IPS DF 4.7 (cell line): ENCODE data around the gene ERBB2.
"Not testable (repeated sequence)": the region's sequence is repeated elsewhere in the genome, so short reads cannot be mapped to it uniquely, and the experiment has no call there.

Experiments
- DNase-seq: peaks from one replicate; pipeline ENCODE4 v3.0.0-alpha.2; 2013; ENCODE audit warnings: low spot score; ENCODE audit errors: extremely low read depth

ERBB2 gene

GRCh38 chr17:39678340-39679116 lies 21.3 kb upstream of the ERBB2 start:
- DNase-seq, result no peak

GRCh38 chr17:39679521-39680192 lies 20.2 kb upstream of the ERBB2 start:
- no peak for DNase-seq

GRCh38 chr17:39683295-39683939 lies 16.4 kb upstream of the ERBB2 start:
- no peak for DNase-seq

- no peak for DNase-seq
Observed at GRCh38 chr17:39684369-39685192, 15.3 kb upstream of the ERBB2 start.

GRCh38 chr17:39687101-39687545 lies 12.7 kb upstream of the ERBB2 start:
- DNase-seq, result no peak

- DNase-seq, result no peak
Observed at GRCh38 chr17:39687546-39688474, 12.1 kb upstream of the ERBB2 start, which contains the start of gene PGAP3. Gene PGAP3, minus strand, starts transcription at chr17:39688057. Its CDS starts 43 bp downstream, at chr17:39688014.

GRCh38 chr17:39688475-39688835 lies 11.4 kb upstream of the ERBB2 start:
- DNase-seq, result no peak

GRCh38 chr17:39688945-39689344 lies 10.9 kb upstream of the ERBB2 start:
- peak; percentile 90 for DNase-seq

GRCh38 chr17:39694593-39694992 lies 5.3 kb upstream of the ERBB2 start:
- DNase-seq, result no peak

- no peak for DNase-seq
Observed at GRCh38 chr17:39695089-39695474, 4.8 kb upstream of the ERBB2 start.

- no peak for DNase-seq
Observed at GRCh38 chr17:39696731-39697130, 3.1 kb upstream of the ERBB2 start.

- DNase-seq, result no peak
Observed at GRCh38 chr17:39697961-39698360, 1.9 kb upstream of the ERBB2 start.

- not testable (repeated sequence) for DNase-seq
Observed at GRCh38 chr17:39699157-39699817, 577 bp upstream of the ERBB2 start.

GRCh38 chr17:39700148-39700987 lies 504 bp downstream of the ERBB2 start:
- DNase-seq, result no peak

- DNase-seq, result no peak
Observed at GRCh38 chr17:39701012-39701783, 1.3 kb downstream of the ERBB2 start.

GRCh38 chr17:39701784-39702422 lies 2.0 kb downstream of the ERBB2 start:
- no peak for DNase-seq
